Nephron progenitor cell (in vitro differentiated cells): ENCODE data around the gene ITSN1.

Experiments
- DNase-seq: peaks from one replicate; pipeline ENCODE4 v3.0.0; 2021
- H3K27ac Mint-ChIP-seq: 2 replicates; pipeline ENCODE4 v1.8.0; 2021; ENCODE audit warnings: mild to moderate bottlenecking, moderate library complexity, mixed read lengths
- H3K27me3 Mint-ChIP-seq: 2 replicates; pipeline ENCODE4 v1.8.0; 2021; ENCODE audit warnings: mild to moderate bottlenecking, low read depth, mixed read lengths; ENCODE audit not compliant: poor library complexity
- H3K36me3 Mint-ChIP-seq: 2 replicates; pipeline ENCODE4 v1.8.0; 2021; ENCODE audit warnings: low read depth, mixed read lengths
- H3K4me1 Mint-ChIP-seq: 2 replicates; pipeline ENCODE4 v1.8.0; 2021; ENCODE audit warnings: mixed read lengths
- H3K4me3 Mint-ChIP-seq: 2 replicates; pipeline ENCODE4 v1.8.0; 2021; ENCODE audit warnings: mild to moderate bottlenecking, moderate library complexity, mixed read lengths
- H3K9me3 Mint-ChIP-seq: 2 replicates; pipeline ENCODE4 v1.8.0; 2021; ENCODE audit warnings: mild to moderate bottlenecking, moderate library complexity, mixed read lengths
- CTCF ChIP-seq: fragments of 200-600 bp; sonication (generic); IDR thresholded peaks from 2 replicates; pipeline ENCODE4 v1.5.0; 2021; ENCODE audit warnings: antibody characterized with exemption

ITSN1 gene

DNA sequence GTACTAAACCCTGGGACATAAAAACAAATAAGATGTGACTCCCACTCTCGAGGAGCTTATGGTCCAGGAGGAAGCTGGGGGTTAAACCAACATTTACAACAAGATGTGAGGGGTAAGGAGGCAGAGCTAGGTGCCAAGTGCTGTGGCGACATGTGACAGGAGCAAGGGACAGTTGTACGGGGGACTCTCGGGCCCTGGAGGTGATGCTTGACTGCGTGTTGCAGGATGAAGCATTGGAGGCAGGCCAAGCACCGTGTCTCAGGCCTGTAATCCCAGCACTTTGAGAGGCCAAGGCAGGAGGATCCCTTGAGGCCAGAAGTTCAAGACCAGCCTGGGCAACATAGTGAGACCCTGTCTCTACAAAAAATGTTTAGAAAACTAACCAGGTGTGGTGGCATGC lies 236.5 kb downstream of the ITSN1 start:
- H3K27ac Mint-ChIP-seq, result no peak overlapping the region
- no peak for TF ChIP-seq CTCF
- no peaks in the 10 kb centered on the region for H3K9me3 Mint-ChIP-seq
- H3K4me1 Mint-ChIP-seq, result peaks cover 18% of the 10 kb centered on the region
- H3K4me3 Mint-ChIP-seq, result no peak overlapping the region
- H3K27me3 Mint-ChIP-seq, result peaks cover 10% of the 10 kb centered on the region
- H3K36me3 Mint-ChIP-seq, result no peaks in the 10 kb centered on the region
- no peak for DNase-seq

- Mint-ChIP-seq H3K4me1 (peaks cover 31% of the 10 kb centered on the region), H3K27ac (no peak overlapping the region), H3K27me3 (peaks cover 8% of the 10 kb centered on the region), H3K36me3 (no peaks in the 10 kb centered on the region), H3K4me3 (no peak overlapping the region), H3K9me3 (no peaks in the 10 kb centered on the region)
- no peak for TF ChIP-seq CTCF
- DNase-seq, result no peak
Observed at GRCh38 chr21:33880626-33881025, 238.3 kb downstream of the ITSN1 start.

GRCh38 chr21:33881689-33882440 lies 239.6 kb downstream of the ITSN1 start:
- no peak for DNase-seq
- TF ChIP-seq CTCF, result no peak
- Mint-ChIP-seq H3K4me3 (no peak overlapping the region), H3K36me3 (no peaks in the 10 kb centered on the region), H3K4me1 (peaks cover 31% of the 10 kb centered on the region), H3K27me3 (peaks cover 7% of the 10 kb centered on the region), H3K9me3 (no peaks in the 10 kb centered on the region), H3K27ac (no peak overlapping the region)

GRCh38 chr21:33883118-33883517 lies 240.8 kb downstream of the ITSN1 start:
- Mint-ChIP-seq H3K36me3 (no peaks in the 10 kb centered on the region), H3K9me3 (no peaks in the 10 kb centered on the region), H3K4me3 (no peak overlapping the region), H3K27me3 (peaks cover 3% of the 10 kb centered on the region), H3K27ac (no peak overlapping the region), H3K4me1 (peaks cover 31% of the 10 kb centered on the region)
- TF ChIP-seq CTCF, result no peak
- DNase-seq, result no peak

DNA sequence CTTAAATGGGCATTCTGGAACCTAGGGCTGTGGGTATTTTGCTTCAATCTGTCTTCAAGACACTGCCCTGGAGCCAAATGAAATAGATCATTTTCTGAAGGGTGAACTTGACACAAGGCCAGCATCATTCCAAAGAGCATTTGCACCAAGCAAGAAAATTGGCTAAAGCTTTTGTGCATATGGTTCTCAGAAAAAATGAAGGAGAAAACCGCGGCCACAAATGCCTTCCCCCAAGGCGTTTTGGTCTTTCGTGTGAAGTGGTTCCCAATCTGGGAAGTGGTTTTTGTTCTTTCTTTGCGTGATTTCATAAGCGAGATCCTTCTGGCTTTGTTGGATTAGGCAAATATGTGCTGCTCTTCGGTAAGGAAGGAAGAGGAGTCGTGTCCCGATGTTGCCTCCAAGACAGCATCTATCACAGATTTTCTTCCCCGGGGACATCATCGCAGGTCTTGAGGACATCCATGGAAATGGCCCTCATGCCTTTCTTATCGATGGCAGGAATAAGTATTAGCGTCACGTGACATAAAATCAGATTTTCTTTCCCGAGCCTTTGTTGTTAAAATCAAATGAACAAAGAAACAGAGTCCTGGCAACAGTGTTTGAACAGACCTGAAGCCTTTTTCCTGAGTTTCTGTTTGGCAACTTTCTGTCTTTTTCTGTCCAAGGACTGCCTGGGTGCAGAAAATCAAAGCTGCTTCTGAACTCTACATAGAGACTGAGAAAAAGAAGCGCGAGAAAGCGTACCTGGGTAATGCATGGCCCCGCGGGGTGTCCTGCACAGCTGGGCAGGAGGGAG lies 242.3 kb downstream of the ITSN1 start:
- no peaks in the 10 kb centered on the region for H3K9me3 Mint-ChIP-seq
- no peaks in the 10 kb centered on the region for H3K27me3 Mint-ChIP-seq
- TF ChIP-seq CTCF, result no peak
- no peak overlapping the region for H3K27ac Mint-ChIP-seq
- no peaks in the 10 kb centered on the region for H3K36me3 Mint-ChIP-seq
- H3K4me3 Mint-ChIP-seq, result no peak overlapping the region
- no peak for DNase-seq
- peaks cover 31% of the 10 kb centered on the region for H3K4me1 Mint-ChIP-seq
